Measurements from ENCODE around the gene INSYN2A. TPM values are rescaled to one million over a fixed set of nuclear protein-coding genes. Genes with fewer than 3 reads are reported as not detected.
A peak's percentile ranks its signal among the peaks of the same experiment; 100 is the strongest.

Gene INSYN2A
- total RNA-seq = 1 to 10 TPM in 1 of 2 donors, under 1 TPM in 1; 0.14 to 4.0 TPM

- no peak for DNase-seq (ENCODE audit: low spot score)
- TF ChIP-seq, protein P1, sequence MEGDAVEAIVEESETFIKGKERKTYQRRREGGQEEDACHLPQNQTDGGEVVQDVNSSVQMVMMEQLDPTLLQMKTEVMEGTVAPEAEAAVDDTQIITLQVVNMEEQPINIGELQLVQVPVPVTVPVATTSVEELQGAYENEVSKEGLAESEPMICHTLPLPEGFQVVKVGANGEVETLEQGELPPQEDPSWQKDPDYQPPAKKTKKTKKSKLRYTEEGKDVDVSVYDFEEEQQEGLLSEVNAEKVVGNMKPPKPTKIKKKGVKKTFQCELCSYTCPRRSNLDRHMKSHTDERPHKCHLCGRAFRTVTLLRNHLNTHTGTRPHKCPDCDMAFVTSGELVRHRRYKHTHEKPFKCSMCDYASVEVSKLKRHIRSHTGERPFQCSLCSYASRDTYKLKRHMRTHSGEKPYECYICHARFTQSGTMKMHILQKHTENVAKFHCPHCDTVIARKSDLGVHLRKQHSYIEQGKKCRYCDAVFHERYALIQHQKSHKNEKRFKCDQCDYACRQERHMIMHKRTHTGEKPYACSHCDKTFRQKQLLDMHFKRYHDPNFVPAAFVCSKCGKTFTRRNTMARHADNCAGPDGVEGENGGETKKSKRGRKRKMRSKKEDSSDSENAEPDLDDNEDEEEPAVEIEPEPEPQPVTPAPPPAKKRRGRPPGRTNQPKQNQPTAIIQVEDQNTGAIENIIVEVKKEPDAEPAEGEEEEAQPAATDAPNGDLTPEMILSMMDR (IDR thresholded peaks at IDR 0.05) = no peak
- TF ChIP-seq POLR2A (IDR thresholded peaks at IDR 0.05) = no peak
- TF ChIP-seq POLR2AphosphoS5 (IDR thresholded peaks at IDR 0.05) = no peak
- peak within 1 kb of the TSS; percentile 28 to 37 for H3K4me3 ChIP-seq
- no peaks in the 10 kb centered on the region for H3K36me3 ChIP-seq
- WGBS = 3% methylated on average over 68 of the region's 81 CpGs
- intact Hi-C loops (cut with DNase I) = no loop called here
- H3K27ac ChIP-seq = peak within 1 kb of the TSS in 1 of 2 donors; percentile 30
- no peaks in the 10 kb centered on the region for H3K27me3 ChIP-seq (replicated peaks; ENCODE audit: insufficient read depth)
- H3K4me1 ChIP-seq (replicated peaks) = no peaks in the 10 kb centered on the region
- no peaks in the 10 kb centered on the region for H3K9me3 ChIP-seq
Measured at GRCh38 chr10:127196282-127197153, at the start of gene INSYN2A. Gene INSYN2A, minus strand, starts transcription at chr10:127196591. Its CDS starts 20,196 bp downstream, at chr10:127176395.

DNA sequence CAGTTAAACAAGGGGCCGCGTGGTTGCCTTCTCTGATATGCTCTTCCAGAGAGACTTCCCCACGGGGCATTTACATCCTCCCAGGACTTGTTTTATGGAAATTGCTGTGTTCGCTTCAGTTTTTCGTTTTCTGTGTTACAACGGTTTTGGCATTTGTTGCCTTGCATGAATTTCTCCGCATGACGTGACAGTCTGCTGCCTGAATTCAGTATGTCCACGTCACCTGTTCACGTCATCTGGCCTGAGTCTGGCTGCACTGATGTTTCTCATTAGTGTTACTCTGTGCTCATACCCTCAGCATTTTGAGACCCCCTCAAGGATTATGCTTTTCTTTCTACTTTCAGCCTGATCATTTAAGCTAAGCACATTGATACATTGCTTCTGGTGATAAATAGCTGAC lies 49.1 kb upstream of the INSYN2A start:
- intact Hi-C loops (cut with DNase I) = no loop called here

GRCh38 chr10:127243490-127244272 lies 47.3 kb upstream of the INSYN2A start:
- TF ChIP-seq POLR2AphosphoS5 (IDR thresholded peaks at IDR 0.05) (no peak), POLR2A (IDR thresholded peaks at IDR 0.05) (no peak)
- TF ChIP-seq, protein P1 (IDR thresholded peaks at IDR 0.05) = peak in 1 of 4 experiments; percentile 19
- Histone ChIP-seq H3K4me1 (replicated peaks) (no peaks in the 10 kb centered on the region), H3K4me3 (no peak overlapping the region), H3K27me3 (replicated peaks; ENCODE audit: insufficient read depth) (no peaks in the 10 kb centered on the region), H3K9me3 (no peaks in the 10 kb centered on the region), H3K27ac (no peak overlapping the region), H3K36me3 (no peaks in the 10 kb centered on the region)
- WGBS = 53% methylated on average over 4 of the region's 4 CpGs
- DNase-seq (ENCODE audit: low spot score) = no peak
- intact Hi-C loops (cut with DNase I) = no loop called here

More for the DNA sequence above, 49.1 kb upstream of the INSYN2A start:
- no peak for DNase-seq (ENCODE audit: low spot score)
- Histone ChIP-seq H3K9me3 (no peaks in the 10 kb centered on the region), H3K36me3 (no peaks in the 10 kb centered on the region), H3K27me3 (replicated peaks; ENCODE audit: insufficient read depth) (no peaks in the 10 kb centered on the region), H3K27ac (no peak overlapping the region), H3K4me1 (replicated peaks) (no peaks in the 10 kb centered on the region), H3K4me3 (no peak overlapping the region)
- 78% methylated on average over 10 of the region's 10 CpGs for WGBS
- TF ChIP-seq, protein P1 (IDR thresholded peaks at IDR 0.05) = no peak
- TF ChIP-seq POLR2A (IDR thresholded peaks at IDR 0.05) (no peak), POLR2AphosphoS5 (IDR thresholded peaks at IDR 0.05) (no peak)

DNA sequence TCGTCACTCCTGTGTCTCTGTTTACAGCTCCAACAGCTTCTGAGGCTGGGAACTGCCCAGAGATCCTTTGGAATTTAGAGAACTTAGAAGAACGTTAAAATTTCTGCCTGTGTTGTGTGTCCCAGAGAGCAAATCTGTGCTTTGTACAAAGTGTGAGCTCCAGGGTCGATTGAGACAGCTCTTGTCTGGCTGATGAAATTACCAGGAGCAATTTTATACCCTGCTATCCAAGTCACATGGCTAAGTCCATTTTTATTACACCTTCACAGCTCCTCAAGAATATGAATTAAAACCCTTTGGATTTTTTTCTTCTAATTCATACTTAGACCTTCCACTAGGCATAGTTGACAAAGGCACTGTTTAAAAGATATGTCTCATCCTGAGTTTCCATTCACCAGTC lies 46.5 kb upstream of the INSYN2A start:
- Histone ChIP-seq H3K9me3 (no peaks in the 10 kb centered on the region), H3K27me3 (replicated peaks; ENCODE audit: insufficient read depth) (no peaks in the 10 kb centered on the region), H3K4me1 (replicated peaks) (no peaks in the 10 kb centered on the region), H3K4me3 (no peak overlapping the region), H3K36me3 (no peaks in the 10 kb centered on the region), H3K27ac (no peak overlapping the region)
- intact Hi-C loops (cut with DNase I) = no loop called here
- TF ChIP-seq POLR2A (IDR thresholded peaks at IDR 0.05) (no peak), POLR2AphosphoS5 (IDR thresholded peaks at IDR 0.05) (no peak)
- TF ChIP-seq, protein P1 (IDR thresholded peaks at IDR 0.05) = no peak
- DNase-seq (ENCODE audit: low spot score) = no peak
- 58% methylated on average over 3 of the region's 3 CpGs for WGBS
